GM19463 (cell line): Measurements from ENCODE around the gene MUCL1.
"Not testable (repeated sequence)": the region's sequence is repeated elsewhere in the genome, so short reads cannot be mapped to it uniquely, and the experiment has no call there.

Experiments
- ATAC-seq: cut with Tn5 transposase; IDR thresholded peaks from one replicate; pipeline ENCODE4 v1.9.1; 2021; ENCODE audit warnings: mild to moderate bottlenecking, moderate library complexity; ENCODE audit not compliant: unreplicated experiment

Gene MUCL1

DNA sequence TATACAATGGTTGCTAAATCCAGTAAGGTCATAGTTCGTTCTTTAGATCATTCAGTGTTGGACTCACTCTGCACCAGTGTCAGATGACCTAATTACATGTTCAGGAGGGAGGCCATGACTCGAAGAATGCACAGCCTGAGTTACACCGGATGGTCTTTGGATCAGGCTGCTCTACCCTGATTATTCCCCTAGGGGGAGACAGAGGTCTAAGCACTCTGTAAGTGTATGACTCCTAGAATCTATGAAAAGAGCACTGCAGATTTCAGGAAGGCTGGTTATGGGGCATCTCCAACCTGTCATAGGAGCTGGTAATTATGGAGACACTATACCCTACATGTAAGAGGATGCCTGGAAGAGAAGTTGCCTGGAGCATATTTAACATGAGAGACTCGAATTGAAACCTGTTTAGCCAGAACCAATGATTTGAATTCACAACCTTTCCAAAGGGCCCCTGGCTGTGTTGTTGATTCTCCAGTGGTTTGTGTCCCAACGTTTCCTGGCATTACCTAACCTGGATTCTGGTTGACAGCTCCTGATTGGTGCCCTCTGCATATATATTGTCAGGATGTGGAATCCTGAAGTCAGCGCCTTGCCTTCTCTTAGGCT, at the start of gene MUCL1:
Gene MUCL1 (plus strand): TSS at position 584 of the 606 bp plus-strand sequence. CDS start 67 bp downstream, outside the sequence.
- ATAC-seq = peak; percentile 94

GRCh38 chr12:54821676-54822075, 32.6 kb upstream of the MUCL1 start:
- no peak for ATAC-seq

DNA sequence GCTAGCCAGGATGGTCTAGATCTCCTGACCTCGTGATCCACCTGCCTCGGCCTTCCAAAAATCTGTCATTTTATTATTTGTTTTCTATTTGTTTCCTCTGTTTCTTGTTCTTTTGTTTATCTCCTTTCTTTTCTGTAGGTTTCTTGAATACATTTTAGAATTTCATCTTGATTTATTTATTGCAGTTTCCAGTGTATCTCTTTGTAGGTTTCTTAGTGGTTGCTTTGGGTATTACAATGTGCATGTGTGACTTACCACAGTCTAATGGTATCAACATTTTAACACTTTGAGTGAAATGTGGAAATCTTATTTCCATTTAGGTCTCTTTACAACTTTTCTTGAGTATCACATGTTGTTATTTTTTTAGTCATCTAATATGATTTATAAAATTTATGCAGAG, 29.9 kb upstream of the MUCL1 start:
- ATAC-seq = no peak

DNA sequence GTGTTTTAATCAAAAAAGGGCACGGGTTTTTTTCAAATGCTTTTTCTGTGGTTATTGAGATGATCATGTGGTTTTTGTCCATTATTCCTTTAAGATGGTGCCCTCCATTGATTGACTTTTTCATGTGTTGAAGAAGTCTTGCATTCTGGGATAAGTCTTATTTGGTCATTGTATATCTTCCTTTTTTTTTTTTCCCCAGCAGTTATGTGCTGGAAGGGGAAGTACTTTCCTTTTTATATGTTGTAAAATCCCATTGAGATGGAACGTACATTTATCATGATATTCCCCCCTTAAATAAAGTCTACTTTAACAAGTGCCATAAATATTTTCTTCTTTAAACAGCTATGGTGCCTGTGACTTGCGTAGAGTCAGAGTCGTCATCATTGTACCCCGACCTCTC, 24.8 kb upstream of the MUCL1 start:
- no peak for ATAC-seq

DNA sequence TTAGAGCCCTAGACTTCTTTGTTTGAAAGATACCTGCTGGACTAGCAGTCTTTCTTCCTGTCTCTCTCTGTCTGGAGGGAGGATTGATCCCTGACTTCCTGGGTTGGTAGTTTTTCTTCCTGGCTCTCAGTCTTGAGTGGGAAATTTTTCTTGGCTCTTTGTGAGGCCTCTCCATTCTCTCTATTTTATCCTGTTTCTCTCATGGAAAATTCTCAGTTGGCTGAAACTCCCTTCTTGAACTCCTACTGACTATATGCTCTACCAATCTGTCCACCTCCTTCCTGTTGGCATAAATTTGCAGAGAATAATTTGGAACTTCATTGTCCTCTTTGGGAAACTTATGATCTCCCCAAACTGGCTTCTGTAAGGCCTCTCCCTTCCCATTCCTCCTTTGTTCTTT, 24.1 kb upstream of the MUCL1 start:
- ATAC-seq = no peak

- no peak for ATAC-seq
Measured at GRCh38 chr12:54831631-54832030, 22.7 kb upstream of the MUCL1 start.

- no peak for ATAC-seq
Measured at GRCh38 chr12:54840244-54840865, 14.0 kb upstream of the MUCL1 start.

- no peak for ATAC-seq
Measured at GRCh38 chr12:54857406-54857805, 3.1 kb downstream of the MUCL1 start.

DNA sequence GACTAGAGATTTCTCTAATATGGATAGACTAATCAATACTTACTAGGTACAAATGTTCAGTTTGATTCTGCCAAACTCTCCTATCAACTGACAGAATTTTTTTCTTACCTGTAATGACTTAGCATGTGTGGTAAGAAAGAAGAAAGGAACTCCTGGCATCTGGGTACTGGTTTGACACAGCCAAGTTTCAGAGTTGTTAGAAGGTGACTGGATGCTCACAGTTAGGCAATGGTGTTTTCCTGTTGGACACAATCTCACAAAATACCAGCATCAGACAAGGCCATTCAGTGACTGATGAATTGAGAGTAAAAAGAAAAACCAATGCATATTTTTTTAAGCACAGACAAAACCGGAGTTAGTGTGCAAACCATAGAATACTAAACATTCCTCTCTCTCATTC, 4.2 kb downstream of the MUCL1 start:
- ATAC-seq = no peak

DNA sequence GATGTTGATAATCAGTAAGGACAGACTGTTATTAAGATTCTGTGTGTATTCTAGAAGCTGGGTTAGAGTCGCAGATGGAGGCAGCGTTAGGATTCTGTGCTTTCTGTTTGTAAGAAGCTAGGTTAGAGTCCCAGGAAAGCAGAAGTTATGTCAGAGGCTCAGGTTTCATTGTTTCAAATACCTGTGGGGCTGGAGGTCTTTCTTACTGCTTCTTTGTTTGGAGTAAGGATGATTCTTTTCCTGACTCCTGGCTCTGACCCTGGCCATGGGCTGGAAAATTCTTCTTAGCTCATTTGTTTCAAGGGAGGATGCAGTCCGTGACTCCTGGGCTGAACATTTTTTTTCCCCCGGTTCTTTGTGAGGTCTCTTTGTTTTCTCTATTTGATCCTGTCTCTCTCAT, 5.2 kb downstream of the MUCL1 start:
- no peak for ATAC-seq

GRCh38 chr12:54861927-54862326, 7.6 kb downstream of the MUCL1 start:
- no peak for ATAC-seq

- ATAC-seq = no peak
Measured at GRCh38 chr12:54863948-54864618, 9.8 kb downstream of the MUCL1 start.

DNA sequence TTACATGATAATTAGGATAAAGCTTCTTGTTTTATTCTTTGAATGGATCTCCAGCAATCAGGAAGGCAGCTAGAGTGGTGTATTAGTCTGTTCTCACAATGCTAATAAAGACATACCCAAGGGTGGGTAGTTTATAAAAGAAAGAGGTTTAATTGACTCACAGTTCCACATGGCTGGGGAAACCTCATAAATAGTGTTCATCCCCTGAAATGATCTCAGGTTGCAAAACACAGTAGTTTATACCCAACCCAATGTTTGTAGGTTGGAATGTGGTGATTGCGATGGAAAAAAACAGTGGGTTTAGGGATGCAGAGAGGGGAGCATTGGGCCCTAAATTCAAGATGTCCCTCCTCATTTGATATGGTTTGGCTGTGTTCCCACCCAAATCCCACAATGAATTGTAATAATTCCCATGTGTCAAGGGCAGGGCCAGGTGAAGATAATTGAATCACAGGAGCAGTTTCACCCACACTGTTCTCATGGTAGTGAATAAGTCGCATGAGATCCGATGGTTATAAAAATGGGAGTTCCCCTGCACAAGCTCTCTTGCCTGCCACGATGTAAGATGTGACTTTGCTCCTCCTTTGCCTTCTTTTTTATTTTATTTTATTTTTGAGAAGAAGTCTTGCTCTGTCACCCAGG, 11.5 kb downstream of the MUCL1 start:
- no peak for ATAC-seq

GRCh38 chr12:54868690-54869089, 14.4 kb downstream of the MUCL1 start:
- no peak for ATAC-seq

DNA sequence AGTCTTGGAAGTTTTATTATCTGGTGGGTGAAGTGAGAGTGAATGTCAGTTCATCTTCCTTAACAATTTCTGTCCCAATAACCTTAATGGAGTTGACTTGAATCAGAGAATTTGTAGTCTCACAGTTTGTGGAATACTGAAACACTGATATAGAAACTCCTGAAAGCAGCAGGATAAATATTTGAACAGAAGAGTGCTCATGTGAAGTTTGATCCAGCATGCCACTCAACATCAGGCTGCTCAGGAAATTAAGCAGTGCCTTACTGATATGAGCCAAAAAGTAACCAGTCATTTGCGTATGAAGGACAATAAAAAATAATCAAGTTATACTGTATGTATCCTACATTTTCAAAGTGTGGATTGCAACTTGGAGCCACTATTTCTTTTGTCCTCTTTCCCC, 15.7 kb downstream of the MUCL1 start:
- ATAC-seq = no peak

DNA sequence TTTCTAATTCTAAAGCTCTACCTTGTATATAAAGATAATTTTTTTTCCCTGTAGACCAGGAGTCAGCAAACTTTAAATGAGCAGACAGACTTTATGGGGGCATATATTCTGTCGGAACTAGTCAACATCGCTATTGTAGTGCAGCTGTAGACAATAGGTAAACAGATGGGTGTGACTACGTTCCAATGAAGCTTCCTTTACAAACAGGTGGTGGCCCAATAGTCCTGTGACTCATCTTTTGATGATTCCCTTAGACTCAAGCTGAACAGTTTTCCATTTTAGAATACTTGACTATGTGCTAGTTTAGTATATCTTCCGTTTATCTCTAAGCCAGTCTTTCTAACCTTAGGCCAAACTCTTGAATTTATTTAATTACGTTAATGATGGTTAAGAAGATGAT, 16.3 kb downstream of the MUCL1 start:
- no peak for ATAC-seq

DNA sequence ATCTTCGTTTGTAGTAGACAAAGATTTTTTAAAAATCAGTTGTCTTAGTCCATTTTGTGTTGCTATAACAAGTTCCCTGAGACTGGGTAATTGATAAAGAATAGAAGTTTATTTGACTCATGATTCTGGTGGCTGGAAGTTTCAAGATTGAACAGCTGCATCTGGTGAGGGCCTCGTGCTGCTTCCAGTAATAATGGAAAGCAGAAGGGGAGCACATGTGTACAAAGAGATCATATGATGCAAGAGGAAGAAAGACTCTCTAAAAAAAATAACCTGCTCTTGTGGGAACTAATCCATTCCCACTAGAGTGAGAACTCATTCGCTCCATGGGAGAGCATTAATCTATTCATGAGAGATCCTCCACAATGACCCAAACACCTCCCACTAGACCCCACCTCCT, 24.8 kb downstream of the MUCL1 start:
- no peak for ATAC-seq

GRCh38 chr12:54879579-54879978, 25.3 kb downstream of the MUCL1 start:
- no peak for ATAC-seq

- ATAC-seq = no peak
Measured at GRCh38 chr12:54882079-54882478, 27.8 kb downstream of the MUCL1 start.

- not testable (repeated sequence) for ATAC-seq
Measured at GRCh38 chr12:54882597-54882996, 28.3 kb downstream of the MUCL1 start.

DNA sequence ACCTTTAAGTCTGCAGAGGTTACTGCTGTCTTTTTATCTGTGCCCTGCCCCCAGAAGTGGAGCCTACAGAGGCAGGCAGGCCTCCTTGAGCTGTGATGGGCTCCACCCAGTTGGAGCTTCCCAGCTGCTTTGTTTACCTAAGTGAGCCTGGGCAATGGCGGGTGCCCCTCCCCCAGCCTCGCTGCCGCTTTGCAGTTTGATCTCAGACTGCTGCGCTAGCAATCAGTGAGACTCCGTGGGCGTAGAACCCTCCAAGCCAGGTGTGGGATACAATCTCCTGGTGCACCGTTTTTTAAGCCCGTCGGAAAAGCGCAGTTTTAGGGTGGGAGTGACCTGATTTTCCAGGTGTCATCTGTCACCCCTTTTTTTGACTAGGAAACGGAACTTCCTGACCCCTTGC, 34.1 kb downstream of the MUCL1 start:
- not testable (repeated sequence) for ATAC-seq

GRCh38 chr12:54890339-54890738, 36.0 kb downstream of the MUCL1 start:
- no peak for ATAC-seq
